NCI-H1105 treated with DMSO at 0.1 percent for 48 hours (cell line): ENCODE data around the gene TGFB1I1.
"Not testable (repeated sequence)": the region's sequence is repeated elsewhere in the genome, so short reads cannot be mapped to it uniquely, and the experiment has no call there.

ENCODE experiments used
- DNase-seq: peaks from one replicate; lab custom pipeline; 2025; lab: John Stamatoyannopoulos, UW

The TGFB1I1 gene

GRCh38 chr16:31471875-31472708, at the start of gene TGFB1I1:
TGFB1I1 (plus strand) TSS chr16:31472152; CDS start chr16:31472189, 37 bp downstream.
- DNase-seq = peak; percentile 5

DNA sequence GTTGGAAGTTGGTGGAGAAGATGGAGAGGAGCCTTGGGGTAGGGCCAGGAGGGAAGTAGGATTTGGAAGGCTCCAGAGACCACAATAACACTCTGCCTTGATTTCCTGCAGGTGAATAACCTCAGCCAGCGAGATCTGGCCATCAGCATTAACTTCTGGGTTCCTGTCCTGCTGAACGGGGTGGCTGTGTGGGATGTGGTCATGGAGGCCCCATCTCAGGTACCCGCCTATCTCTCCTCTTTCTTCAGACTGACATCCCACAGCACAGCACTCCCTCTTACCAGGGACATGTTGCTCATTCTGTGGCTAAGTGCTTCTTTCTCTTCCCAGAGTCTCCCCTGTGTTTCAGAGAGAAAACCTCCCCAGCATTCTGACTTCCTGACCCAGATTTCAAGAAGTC, 48.7 kb upstream of the TGFB1I1 start:
- no peak for DNase-seq

GRCh38 chr16:31423801-31424200, 48.2 kb upstream of the TGFB1I1 start:
- no peak for DNase-seq

DNA sequence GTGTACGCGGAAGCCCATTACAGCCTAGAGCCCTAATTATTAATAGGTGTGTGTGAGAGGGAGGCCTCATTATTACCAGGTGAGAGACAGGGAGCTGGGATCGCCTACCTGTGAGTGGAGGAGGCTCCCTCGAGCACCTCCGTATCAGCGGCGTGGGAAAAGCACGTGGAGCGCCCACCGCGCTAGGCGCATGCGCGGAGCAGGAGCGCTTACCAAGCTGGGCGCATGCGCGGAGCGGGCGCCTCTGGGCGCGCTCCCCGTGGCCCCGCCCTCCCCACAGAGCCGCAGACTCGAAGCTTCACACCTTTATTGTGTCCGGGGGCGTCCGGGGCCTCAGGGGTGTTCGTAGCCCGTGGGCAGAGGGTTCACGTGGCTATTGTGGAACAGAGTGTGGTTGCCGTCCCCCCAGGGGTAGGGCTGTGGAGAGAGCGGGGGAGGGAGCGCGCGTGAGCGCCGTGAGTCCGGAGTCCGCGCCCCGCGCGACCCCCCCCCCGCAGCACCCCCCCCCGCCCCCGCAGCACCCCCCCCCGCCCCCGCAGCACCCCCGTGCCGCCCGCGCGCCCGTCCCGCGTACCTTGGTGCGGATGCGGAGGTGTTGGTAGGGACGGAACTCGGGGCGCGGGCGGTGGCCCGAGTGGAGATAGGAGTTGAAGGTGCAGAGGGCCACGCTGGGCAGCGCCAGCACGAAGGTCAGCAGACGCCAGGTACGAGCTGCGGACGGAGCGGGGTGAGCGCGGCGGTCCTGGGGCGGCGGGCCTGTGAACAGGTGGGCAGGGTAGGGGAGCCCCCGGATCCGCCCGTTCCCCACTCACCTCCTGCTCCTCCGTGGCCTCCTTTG, 44.3 kb upstream of the TGFB1I1 start:
- no peak for DNase-seq

- no peak for DNase-seq
Observed at GRCh38 chr16:31428279-31428597, 43.7 kb upstream of the TGFB1I1 start, which contains the start of gene COX6A2. COX6A2 (minus strand) TSS chr16:31428360; CDS start chr16:31428325, 35 bp downstream.

GRCh38 chr16:31428638-31429247, 43.2 kb upstream of the TGFB1I1 start:
- no peak for DNase-seq

DNA sequence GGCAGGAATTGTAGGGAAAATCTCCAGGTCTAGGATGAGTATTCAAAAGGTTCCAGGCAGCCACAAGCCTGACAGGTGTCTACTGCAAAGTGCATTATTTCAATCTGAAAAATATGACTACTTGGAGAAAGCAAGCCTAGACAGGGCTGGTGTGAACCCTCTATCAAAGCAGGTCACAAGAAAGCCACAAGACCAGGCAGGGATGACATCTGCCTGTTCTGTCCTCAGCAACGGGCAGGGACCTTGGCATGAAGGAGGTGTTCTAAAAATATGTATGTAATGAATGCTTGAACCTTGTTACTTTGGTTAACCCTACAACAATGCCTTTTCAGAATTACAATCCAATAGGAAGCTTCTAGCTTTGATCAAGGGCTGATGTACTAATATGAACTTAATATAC, 42.6 kb upstream of the TGFB1I1 start:
- DNase-seq = no peak

DNA sequence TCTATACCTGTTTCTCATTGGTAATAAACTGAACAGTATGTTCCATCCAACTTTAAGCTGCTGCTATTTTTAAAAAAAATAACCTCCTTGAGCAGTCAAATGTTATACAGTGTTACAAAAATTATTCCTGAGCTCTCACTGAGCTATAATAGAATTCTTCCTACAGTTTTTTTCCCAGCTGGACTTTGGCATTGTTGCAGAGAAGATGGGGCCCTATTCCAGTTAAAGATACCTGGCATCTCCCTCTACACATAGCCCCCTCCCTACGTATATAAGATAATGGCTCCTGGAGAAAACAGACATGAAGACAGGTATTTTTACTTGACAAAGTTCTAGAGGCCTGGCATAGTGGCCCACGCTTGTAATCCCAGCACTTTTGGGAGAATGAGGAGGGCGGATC, 42.2 kb upstream of the TGFB1I1 start:
- no peak for DNase-seq

DNA sequence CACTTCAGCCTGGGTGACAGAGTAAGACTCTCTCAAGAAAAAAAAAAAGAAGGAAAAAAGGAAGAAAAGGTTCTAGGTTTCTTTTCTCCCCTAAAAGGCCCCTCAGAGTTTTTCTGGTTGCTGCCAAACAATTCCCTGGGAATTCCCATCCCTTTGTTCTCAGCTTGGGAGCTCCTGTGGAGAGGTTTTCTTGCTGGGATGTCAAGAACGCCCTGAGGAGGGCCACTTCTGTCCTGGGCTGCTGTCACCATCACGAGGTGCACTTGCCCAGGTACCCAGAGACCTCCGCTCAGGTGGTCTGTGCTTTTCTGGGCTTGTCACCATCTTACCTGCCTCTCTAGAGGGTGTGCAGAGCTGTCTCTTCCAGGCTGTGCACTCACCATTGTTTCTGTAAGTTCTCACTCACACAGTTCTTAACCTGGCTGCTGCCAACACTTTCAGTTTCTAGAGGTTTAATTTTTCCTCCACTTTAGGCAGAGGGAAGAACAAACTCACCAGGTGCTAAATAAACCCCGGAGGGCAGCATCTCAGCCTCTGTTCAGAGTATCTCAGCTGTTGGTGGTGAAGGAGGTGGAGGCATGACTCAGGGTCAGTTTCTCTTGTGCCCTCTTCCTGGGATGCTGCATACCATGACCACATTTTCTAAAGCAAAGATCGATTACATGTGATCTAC, 41.4 kb upstream of the TGFB1I1 start:
- no peak for DNase-seq

GRCh38 chr16:31435341-31436220, 36.4 kb upstream of the TGFB1I1 start:
- no peak for DNase-seq

DNA sequence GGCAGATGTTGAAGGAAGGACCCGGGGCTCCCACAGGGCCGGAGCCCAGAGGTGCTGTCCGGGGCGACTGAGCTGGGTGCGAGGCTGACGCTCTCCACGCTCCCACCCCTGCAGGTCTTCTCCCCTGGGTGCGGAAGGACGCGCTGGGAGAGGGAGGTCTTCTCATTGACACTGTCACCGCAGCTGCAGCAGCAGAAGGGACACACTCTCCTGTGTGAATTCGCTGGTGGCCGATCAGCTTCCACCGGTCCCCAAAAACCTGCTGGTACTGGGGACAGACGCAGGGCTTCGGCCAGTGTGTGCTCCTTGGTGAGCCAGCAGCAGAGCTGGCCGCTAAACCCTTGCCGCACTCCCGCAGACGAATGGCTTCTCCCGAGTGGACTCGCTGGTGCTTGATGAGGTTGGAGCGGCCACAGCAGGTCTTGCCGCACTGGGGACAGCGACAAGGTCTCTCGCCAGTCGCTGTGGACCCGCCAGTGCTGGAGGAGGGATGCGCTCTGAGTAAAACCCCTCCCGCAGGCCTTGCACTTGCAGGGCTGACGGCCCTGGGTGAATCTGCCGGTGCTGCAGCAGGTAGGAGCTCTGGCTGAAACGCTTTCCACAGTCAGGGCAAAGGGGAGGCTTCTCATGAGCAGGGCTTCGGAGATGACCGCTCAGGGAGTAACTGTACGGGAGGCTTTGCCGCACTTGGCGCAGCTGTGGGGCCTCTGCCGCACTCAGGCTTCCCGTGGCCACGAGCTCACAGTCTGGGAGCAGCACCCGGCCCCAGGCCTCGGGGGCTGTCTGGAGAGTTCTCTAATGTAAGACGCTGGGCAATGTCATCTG, 35.5 kb upstream of the TGFB1I1 start:
- no peak for DNase-seq

- no peak for DNase-seq
Observed at GRCh38 chr16:31438414-31438813, 33.5 kb upstream of the TGFB1I1 start.

DNA sequence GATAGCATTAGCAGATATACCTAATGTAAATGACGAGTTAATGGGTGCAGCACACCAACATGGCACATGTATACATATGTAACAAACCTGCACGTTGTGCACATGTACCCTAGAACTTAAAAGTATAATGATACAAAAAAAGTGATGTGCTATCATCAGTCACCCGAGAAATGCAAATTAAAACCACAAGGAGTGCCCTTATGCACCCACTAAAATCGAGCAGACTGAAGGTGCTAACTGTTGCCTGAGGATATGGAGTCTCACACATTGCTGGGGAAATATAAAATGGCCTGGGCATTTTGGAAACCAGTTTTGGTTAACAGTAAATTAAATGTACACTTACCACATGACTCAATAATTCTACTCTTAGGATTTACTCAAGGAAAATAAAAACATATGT, 32.9 kb upstream of the TGFB1I1 start:
- not testable (repeated sequence) for DNase-seq

DNA sequence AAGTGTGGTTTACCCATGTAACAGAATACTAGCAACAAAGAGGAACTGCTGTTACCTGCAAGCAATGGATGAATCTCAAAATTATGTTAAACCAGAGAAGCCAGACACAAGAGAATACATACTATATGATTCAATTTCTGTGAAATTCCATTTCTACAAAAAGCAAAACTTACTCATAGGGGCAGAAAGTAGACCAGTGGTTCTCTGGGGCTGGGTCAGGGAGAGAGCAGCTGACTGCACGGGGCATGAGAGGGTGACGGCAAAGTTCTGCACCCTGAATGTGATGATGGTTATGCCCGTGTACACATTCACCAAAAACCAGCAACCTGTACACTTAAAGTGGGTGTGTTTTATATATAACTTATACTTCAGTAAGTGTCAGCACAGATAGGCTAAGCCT, 32.4 kb upstream of the TGFB1I1 start:
- DNase-seq = no peak

DNA sequence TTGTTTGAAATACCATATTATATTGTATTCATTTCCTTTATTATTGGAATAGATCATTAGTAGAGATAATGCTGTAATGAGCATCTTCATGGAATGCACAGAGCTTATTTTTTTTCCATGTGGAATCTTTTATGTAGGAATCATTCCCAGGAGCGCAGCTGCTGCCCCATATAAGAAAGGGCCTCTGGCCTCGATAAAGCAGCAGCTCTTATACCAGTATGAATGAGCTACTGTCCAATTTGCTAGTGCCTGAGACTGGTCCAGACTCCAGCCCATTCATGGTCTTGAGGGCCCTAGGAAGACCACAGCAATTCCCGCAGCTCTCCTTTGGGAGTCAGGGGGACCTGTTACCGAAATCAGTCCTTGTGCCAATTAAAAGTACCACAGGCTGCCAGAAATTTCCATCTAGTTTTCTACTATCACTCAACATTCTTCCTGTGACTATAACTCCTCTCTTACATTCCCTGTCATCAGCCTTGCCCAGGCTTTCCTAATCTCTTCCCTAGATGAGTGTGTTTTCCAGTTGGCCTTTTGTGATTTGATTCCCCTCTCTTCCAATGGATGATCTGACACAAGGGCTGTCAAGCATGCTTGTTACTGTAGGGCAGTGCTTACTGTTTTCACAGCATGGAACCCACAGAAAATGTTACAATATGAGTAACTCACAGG, 31.3 kb upstream of the TGFB1I1 start:
- no peak for DNase-seq

DNA sequence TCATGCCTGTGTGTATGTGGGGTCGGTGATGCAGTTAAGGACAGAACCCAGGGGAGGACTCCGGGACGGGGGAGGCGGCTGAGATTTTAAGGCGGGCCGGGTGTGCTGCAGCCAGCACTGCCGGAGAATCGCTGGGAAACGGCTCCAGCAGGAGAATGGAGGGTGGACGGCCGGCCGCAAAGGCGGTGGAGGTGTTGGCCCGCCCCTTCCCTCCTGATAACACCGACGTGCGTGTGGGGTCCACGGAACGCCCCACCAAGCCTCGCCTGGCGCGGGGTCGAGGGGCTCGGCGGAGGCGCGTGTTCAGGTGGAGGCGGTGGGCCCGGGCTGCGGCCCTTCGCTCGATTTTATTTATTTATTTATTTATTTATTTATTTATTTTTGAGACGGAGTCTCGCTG, 30.0 kb upstream of the TGFB1I1 start:
- no peak for DNase-seq

GRCh38 chr16:31445931-31446330, 26.0 kb upstream of the TGFB1I1 start:
- DNase-seq = not testable (repeated sequence)

GRCh38 chr16:31451201-31451600, 20.8 kb upstream of the TGFB1I1 start:
- no peak for DNase-seq

GRCh38 chr16:31451681-31452351, 20.1 kb upstream of the TGFB1I1 start:
- peak; percentile 22 for DNase-seq
